GM21447 (cell line): ENCODE results near the gene RASGEF1C.
"Not testable (repeated sequence)": the region's sequence is repeated elsewhere in the genome, so short reads cannot be mapped to it uniquely, and the experiment has no call there.

ENCODE experiments used
- ATAC-seq: cut with Tn5 transposase; IDR thresholded peaks from one replicate; pipeline ENCODE4 v1.9.1; 2021; ENCODE audit not compliant: unreplicated experiment

The RASGEF1C gene

DNA sequence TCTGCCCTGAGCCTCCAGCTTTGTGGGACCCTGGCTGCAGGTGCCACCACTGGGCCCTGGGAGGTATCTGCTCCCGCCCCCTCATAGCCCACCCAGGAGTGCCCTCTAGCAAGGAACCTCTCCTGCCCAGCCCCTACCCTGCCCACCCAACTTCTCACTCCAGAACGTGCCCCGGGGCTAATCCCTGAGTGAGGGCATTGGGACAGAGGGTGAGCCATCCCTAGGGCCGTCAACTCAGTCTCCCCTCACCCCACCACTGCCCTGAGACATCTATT is 2.7 kb upstream of the RASGEF1C start:
- no peak for ATAC-seq

DNA sequence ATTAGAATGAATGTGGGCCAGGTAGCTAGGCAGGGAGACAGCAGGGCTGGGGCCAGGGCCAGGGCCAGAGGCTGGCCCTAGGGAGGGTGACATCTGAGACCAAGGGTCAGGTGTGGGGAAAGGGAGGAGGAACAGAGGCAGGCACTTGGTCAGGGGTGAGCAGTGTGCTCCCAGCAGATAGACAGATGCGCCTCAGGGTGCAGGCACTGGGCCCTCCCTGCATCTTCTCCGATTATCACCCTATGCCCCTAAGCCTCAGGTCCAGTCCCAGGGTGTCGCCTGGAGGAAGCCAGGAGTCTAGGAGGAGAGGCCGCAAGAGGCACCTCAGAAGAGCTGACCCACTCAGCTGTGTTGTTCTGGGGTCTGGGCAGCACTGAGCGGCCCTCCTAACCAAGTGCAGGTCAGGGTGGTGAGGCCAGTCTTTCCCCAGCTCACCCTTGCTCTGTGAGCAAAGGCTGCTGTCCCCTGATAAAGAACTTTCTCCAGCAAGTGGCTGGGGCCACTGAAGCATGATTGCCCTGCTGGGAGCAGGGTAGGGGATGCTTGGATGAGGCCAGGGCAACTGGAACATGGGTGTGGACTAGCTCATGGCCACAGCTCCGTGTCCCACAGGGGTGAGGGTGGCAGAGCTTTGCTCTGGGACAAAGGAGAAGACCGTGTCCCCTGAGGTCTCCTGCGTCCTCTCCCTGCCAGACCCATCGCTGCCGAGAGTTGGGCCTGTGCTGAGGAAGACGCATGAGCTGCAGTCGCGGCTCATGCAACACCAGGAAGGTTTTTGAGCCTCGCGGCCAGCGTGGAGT is 2.1 kb upstream of the RASGEF1C start:
- ATAC-seq = no peak

DNA sequence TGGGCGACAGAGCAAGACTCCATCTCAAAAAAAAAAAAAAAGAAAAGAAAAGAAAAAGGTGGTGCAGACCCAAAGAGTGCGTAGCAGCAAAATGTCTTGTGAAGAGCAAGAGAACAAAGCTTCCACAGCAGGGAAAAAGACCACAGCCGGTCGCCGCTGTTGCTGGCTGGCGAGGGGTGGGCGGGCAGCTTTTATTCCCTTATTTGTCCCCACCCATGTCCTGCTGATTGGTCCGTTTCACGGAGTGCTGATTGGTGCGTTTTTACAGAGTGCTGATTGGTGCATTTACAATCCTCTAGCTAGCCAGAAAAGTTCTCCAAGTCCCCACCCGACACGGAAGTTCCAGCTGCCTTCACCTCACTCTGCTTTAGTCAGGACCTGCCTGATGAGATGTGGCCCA is 1.1 kb upstream of the RASGEF1C start:
- not testable (repeated sequence) for ATAC-seq

DNA sequence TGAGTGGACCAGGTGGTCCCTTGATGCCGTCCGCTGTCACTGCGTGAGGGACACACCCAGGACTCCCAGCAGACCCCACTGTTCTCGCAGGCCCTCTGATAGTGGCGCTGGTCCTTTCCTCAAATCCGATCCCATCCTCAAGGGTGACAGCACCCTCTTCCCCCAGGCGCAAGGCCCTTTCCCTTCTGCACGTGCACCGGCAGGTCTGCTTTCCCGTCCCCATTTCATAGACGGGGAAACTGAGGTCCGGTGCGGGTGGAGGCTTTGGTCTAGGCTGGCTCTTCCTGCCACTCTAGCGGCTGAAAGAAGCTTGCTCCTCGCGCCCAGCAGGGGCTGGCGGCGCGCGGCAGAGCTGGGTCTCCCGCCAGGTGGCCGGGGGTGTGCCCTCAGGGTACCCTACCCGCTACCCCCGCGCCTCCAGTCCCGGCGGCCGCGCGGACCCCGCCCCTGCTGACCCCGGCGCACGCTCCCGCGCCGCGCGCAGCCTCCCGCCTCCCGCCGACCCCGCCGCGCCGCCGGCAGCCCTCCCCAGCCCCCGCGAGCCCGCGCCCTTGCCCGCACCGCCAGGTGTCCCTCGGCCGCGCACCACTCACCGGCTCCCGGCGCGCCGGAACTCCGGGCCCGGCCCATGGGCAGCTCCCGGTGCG is 453 bp downstream of the RASGEF1C start:
- no peak for ATAC-seq

DNA sequence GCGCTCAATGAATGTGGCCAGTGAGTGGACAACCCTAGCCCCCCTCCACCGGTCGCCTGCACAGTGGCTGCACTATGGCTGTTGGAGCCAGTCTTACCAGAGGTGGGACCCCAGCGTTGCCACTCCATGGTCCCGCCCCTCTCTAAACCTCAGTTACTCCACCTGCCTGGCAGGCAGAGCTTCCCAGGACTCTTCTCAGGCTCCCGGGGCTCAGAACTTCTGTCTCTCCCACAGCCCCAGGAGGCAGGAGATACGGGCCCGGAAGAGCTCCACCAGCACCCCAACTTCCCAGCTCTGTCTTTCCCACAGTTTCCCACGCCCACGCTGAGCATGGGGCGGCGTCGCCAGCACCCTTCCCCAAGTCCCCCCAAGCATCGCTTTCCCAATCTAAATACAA is 975 bp downstream of the RASGEF1C start:
- ATAC-seq = no peak

DNA sequence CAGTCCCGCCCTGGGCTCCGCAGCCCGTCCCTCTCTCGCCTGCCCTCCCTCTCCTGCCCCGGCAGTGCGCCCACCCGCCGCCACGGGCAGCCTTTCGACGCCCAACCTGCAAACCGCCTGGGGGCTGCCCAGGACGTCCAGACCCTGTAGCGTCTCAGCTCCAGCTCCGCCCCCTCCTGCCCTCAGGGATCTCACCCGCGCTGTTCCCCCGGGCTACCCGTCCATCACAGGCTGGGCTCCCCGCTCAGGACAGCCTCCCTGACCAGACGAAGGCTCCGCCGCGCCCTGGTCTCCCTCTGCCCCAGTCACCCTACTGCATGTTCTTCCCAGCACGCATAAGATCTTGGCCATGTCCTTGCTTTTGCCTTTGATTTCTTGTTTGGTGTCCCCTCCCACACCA is 1.4 kb downstream of the RASGEF1C start:
- ATAC-seq = no peak

DNA sequence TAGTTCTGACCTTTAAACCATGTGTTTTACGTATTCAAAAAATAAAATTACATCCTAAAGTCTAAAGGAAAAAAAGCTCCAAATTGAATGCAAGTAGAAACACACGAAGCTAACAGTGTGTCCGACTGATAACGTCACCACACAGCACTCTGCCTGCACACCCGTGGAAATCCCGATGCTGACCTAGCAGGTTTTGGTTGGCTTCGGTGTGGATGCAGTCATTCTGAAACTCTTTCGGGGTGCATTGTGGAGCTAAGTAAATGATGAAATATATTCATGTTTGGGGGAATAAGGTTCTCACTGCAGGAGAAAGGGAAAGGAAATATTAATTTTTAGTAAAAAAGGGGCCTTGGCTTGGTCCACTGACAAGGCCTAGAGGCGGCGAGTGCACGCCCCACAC is 2.0 kb downstream of the RASGEF1C start:
- no peak for ATAC-seq

DNA sequence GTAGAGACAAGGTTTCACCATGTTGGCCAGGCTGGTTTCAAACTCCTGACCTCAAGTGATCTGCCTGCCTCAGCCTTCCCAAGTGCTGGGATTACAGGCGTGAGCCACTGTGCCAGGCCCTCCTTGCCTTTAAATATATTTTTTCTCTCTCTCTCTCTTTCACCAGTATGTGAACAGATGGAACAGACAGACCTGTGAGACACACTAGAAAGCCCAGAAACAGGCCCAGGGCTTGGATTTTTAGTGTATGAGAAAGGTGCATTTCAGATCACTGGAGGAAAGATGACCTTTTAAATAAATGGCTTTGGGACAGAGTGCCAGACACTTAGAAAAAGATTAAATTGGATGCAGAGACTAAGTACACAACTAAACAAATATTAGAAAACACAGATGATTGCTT is 3.1 kb downstream of the RASGEF1C start:
- no peak for ATAC-seq

DNA sequence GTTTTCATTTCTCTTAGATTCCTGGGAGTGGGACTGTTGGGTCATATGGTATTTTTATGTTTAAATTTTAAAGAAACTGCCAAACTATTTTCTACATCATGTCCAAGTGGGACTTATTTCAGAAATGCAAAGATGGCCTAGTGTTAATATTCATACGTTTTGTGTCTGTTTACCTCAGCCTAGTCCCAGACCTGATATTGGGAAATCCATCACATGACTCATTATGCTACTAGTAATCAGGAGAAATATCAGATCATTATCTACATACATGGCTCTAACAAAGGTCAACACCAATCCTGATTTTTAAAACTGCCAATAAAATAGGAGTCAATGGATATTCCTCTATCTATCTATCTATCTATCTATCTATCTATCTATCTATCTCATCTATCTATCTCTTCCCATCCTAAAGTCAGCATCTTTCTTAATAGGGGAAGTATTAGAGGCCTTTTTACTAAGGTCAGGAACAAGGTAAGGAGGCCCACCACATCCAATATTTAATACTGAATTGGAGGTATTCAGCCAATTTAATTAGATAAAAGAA is 4.7 kb downstream of the RASGEF1C start:
- ATAC-seq = no peak

DNA sequence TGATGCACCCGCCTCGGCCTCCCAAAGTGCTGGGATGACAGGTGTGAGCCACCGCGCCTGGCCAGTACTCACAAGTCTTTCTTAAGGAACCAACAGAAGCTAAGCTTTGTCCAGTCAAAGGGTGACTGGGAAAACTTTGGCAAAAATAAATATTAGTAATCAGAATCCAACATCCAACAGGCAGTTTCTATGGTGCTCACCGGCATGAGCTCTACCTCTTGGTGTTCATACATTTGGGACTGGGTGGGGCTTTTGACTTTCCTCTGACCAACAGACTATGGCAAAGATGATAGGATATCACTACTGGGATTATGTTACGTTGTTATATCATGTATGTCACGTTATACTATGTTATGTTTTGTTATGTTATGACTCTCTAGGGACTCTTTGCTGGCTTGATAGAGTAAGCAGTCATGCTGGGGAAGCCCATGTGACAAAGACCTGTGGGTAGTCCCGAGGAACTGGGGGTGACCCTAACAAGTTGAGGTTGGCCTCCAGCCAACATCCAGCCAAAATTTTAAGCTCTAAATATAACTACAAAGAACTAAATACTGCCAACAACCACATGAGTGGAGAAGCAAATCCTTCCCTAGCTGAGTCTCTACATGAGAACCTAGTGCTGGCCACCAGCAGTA is 6.0 kb downstream of the RASGEF1C start:
- no peak for ATAC-seq

DNA sequence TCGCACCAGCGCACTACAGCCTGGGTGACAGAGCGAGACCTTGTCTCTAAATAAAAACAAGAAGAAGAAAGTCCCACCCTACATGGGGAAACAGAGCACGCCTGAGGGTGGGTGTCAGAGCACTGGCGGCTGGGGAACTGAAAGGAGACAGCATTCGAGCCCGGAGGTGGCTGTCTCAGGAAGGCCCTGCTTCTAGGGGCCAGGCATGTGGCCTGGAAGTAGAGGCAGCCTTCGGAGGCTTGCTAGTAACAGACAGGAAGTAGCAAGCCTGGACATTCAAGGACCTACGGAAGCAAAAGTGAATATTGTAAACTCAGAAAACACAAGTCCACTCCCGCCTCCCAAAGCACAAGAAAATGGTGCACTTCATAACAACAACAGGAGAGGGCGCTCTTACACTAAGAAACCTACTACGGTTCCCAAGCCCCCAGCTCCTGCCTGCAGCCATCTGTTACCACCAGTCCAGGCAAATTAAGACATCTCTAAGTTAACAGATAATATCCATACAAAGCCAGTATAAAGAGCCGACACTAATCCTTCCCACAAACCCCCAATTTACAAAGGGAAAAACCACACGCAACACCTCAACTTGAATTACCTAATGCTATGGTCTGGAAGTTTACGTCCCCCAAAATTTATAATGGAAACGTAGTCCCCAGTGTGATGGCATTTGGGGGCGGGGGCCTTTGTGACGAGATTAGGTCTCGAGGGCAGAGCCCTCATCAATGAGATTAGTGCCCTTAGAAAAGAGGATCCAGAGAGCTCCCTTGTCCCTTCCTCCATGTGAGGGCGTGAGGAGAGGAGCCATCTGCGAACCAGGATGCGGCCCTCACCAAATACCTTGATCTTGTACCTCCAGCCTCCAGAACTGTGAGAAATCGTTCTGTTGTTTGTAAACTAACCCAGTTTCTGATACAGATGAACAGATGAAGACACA is 7.7 kb downstream of the RASGEF1C start:
- no peak for ATAC-seq

DNA sequence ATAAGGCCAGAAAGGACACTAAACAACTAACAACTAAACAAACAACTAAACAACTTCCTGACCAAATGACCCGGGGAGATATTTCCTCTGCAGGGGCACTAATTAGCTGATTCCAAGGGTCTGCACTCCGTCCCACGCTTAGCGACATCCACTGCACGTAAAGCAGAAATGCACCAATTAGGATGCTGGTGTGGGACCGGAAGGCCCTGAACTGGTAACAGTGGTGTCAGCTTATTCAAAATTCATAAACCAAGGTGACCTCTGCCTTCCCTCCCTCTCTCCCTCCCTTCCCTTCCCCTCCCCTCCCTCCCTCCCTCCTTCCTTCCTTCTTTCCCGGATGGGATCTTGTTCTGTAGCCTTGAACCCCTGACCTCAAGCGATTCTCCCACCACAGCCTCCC is 9.6 kb downstream of the RASGEF1C start:
- ATAC-seq = no peak

DNA sequence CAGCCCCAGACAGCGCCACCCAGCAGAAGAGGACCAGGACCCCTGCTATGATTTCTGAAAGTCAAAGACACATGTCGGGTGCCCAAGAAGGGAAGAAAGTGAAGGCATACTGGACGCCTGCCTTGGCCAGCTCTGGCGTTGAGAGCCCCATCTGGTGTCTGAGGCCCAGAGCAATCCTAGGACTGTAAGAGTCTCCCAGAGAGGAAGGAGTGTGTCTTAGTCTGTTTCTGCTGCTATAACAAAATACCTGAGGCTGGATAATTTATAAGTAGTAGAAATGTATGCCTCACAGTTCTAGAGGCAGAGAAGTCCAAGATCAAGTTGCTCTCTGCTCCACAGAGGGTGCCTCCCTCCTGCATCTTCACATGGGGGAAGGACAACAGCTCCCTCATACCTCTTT is 10.8 kb downstream of the RASGEF1C start:
- no peak for ATAC-seq

DNA sequence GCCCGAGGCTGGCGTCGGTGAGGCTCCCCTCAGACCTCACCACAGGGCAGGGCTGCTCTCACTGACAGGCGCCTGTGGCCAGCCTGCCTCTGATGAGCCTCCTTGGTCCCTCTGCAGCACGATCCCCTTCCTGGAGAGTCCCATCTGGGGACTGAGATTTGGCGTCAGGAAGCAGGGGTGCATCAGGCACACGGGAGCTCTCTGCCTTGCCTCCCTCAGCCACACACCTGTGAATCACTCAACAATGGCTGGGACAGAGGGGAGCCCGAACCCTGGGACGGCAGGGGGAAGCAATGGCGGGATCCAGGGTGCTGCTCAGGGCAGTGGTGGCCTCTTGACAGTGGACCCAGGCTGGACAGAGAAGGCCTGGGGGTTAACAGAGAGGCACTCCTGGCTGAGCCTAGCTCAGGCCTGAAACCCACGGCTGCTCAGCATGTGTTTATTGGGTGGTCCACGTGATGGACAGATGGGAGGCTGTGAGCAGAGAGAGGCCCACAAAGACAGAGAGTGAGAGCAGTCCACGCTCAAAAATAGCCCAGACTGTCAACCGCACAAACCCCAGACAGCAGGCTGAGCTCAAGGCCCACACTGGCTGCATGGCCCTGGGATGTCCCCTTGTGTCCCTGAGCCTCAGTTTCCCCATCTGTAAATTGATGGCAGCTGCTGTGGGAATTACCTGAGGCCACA is 11.9 kb downstream of the RASGEF1C start:
- ATAC-seq = no peak

DNA sequence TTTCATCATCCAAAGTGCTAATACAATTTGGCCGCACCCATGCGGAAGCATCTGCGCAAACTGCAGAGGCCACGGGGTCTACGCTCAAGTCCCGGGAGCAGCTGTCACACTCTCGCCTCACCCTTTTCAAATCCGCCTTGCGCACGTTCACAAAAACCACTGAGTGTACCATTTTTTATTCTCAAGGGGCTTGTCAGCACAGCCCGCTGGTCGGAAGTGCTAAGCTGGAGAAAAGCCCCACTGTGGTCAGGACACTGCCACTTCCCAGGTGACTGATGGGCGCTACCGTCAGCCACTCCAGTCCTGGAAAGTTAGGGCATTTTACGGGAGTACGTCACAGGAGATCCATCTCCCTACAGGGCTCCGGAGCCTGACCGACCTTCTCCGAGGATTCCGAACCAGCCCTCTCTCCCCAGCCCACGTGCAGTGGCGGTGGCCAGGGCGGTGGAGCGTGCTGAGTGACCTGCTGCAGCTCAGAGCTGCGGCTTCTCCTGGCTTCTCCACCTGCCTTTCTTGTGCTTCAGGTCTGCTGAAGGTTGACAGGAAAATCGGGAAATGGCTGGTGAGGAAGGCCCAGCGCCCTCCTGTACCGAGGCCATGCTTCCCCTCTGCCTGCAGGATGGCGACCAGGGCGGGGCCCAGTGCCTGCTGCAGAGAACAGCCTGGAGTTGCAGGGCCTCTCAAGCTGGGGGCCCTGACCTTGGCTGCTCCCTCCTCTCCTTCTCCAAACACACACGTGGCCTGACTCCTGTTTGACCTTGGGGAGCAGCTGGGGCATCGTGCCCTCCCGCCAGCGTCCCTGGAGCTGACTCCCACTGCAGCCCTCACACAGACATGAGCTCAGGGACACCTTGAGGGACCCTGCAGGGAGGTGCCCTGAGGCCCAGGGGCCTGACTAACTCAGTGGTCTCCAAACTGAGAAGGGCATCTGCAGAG is 14.3 kb downstream of the RASGEF1C start:
- ATAC-seq = no peak

DNA sequence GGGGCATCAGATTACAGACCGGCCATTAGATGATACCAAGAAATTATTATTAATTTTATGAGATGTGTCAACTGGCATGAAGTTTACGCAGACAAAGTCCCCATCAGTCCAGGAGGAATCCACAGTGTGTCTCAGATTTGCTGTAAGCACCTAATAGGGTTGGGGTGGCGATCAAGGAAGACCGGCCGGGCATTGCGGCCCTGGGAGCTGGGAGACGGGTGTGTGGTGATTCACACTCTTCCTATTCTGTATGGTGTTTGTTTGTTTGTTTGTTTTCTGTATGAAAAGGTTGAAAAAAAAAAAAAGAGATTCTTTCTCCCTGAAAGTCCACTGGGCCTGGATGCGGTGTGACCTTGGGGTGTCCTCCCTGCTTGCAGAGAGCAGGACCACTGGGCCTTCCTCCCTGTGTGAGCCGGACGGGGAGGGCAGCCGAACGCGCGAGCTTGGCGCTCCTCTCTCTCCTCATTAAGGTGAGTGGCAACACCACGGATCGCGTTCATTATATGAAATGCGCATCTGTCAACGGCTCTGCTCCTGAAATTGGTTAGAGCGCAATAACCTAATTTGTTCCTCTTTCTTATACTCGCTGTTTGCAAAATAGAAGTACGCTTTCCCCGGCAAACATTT is 15.1 kb downstream of the RASGEF1C start:
- no peak for ATAC-seq

DNA sequence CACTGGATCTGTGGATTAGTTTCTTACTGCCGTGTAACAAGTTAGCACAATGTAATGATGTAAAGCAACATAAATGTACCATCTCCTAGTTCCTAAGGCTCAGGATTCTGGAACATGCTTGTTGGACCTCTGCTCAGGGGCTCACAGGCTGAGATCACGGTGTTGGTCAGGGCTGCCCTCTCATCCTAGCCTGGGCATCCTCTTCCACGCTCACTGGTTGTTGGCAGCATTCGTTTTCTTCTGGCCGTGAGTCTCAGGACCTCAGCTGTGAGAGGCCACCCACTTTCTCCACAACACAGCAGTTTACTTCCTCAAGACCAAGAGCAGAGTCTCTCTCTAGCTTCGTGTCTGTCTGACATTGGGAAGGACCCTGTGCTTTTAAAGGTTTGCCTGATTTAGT is 17.3 kb downstream of the RASGEF1C start:
- no peak for ATAC-seq

DNA sequence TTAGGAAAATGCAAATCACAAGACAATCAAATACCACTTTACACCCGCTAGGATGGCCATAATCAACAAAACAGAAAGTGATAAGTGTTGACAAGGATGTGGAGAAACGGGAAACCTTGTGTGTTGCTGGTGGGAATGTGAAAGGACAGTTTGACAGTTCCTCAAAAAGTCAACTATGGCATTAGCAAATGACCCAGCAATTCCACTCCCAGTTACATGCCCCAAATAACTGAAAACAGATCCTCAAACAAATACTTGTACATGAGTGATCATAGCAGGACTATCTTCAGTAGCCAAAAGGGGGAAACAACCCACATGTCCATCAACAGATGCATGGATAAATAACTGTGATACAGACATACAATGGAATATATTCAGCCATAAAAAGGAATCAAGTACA is 21.2 kb downstream of the RASGEF1C start:
- ATAC-seq = no peak

DNA sequence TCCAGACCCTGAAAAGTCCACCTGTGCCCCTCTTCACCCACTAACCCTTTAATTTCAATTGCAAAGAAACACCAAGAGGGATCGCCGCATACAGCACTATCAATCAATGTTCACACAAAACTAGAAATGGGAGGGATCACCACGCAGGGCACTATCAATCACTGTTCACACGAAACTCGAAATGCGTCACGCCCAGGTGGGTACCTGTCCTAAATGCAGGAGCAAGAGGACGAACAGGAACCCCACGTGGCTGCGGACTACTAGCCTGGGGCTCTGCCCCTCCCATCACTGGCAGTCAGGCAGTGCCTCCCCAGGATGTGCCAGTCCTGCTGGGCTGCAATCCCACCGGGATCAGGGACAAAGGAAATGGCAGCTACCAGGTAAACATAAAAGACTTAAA is 28.2 kb downstream of the RASGEF1C start:
- no peak for ATAC-seq
